GM12864 (cell line): ENCODE measurements around the gene OR4D10.
"Not testable (repeated sequence)": the region's sequence is repeated elsewhere in the genome, so short reads cannot be mapped to it uniquely, and the experiment has no call there.

Experiments
- DNase-seq: peaks from one replicate; pipeline ENCODE4 v3.0.0-alpha.2; 2011; ENCODE audit warnings: low read depth
- H3K4me3 ChIP-seq: 2 replicates; pipeline ENCODE4 v1.5.1; 2011; ENCODE audit warnings: mild to moderate bottlenecking, low read depth, low read length, control low read depth
- CTCF ChIP-seq: IDR thresholded peaks from 2 replicates; pipeline ENCODE4 v1.5.1; 2011; ENCODE audit warnings: low read depth, mild to moderate bottlenecking, moderate library complexity, low read length, control low read depth, inconsistent platforms; ENCODE audit errors: missing control alignments

The OR4D10 gene

DNA sequence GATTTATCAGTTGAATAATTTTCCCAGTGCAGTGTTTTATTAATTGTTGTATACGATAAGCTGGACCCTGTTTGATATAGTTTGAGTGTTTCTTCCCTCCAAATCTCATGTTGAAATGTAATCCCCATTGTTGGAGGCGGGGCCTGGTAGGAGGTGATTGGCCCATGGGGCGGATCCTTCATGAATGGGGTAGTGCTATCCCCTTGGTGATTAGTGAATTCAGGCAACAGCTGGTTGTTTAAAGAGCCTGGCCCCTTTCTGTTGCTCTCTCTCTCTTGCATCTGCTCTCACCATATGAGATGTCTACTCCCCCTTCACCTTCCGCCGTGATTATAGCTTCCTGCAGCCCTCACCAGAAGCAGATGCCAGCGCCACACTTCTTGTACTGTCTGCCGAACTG is 35.3 kb upstream of the OR4D10 start:
- DNase-seq, result no peak
- TF ChIP-seq CTCF, result no peak
- H3K4me3 ChIP-seq, result no peak overlapping the region

GRCh38 chr11:59445624-59446023 is 27.5 kb upstream of the OR4D10 start:
- not testable (repeated sequence) for DNase-seq, H3K4me3 ChIP-seq

DNA sequence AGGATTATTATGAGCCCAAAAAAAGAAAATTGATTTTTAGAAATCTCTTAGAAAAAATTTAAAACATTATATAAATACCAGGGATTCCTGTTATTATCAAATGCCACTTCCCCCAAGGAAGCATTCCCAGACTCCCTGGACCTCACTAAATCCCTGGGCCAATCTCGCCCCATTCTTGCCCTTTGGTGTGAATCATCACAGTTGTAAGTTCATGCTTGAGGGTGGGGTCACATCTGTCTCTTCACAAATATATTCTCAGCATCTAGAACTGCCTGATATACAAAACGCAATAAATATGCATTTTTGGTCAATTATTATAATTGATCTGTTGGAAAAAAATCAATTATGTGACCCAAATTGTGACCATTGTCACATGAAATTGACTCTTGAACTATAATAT is 24.6 kb upstream of the OR4D10 start:
- TF ChIP-seq CTCF, result no peak
- no peak for DNase-seq
- H3K4me3 ChIP-seq, result no peak overlapping the region

- H3K4me3 ChIP-seq, result no peak within 1 kb of the TSS
- DNase-seq, result no peak
- TF ChIP-seq CTCF, result no peak
Measured at GRCh38 chr11:59456661-59457060, 16.5 kb upstream of the OR4D10 start, which contains the start of gene OR4D6. Gene OR4D6, plus strand, starts transcription at chr11:59456961. Its CDS starts 0 bp downstream, at chr11:59456961.

GRCh38 chr11:59459916-59460315 is 13.2 kb upstream of the OR4D10 start:
- no peak for DNase-seq
- H3K4me3 ChIP-seq, result no peak overlapping the region
- no peak for TF ChIP-seq CTCF

DNA sequence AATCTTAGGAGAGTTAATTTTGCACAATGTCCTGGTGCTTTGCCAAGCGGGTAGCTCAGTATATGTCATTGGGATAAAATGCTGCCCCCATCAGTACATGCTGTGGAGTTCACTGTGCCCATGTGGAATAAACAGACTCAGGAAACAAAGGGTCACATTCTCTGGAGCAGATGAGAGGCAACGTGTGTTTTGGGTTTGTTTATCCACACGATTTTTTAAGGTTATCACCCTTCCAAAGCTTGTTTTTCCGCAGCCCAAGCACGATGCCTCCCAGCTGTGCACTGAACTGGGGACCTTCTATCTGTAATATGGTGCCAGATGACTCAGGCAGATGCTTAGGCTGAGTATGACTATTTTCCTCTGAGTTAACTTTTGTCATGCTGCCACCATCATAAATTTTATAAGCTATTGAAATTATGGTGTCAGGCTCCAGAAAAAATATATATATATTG is 9.9 kb upstream of the OR4D10 start:
- no peak for TF ChIP-seq CTCF
- no peak for DNase-seq
- H3K4me3 ChIP-seq, result no peak overlapping the region

DNA sequence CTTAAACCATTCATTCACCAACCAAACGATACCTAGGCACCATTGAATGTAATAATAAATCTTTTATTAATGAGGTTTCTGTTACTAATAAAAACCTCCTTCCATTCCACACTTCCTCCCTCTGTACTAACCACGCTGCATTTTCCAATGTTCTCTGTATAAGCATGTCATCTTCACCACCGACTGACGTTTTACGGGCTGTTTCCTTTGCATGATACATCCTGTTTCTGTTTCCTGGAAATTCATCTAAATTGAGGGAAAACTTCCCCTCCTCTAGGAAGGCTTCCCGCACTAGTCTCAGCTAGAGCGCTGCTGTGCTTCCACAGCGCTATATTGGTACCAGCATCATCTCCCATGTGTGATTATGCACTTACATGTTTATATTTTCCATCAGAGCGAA is 2.1 kb downstream of the OR4D10 start:
- no peak for DNase-seq
- no peak for TF ChIP-seq CTCF
- H3K4me3 ChIP-seq, result no peak overlapping the region

DNA sequence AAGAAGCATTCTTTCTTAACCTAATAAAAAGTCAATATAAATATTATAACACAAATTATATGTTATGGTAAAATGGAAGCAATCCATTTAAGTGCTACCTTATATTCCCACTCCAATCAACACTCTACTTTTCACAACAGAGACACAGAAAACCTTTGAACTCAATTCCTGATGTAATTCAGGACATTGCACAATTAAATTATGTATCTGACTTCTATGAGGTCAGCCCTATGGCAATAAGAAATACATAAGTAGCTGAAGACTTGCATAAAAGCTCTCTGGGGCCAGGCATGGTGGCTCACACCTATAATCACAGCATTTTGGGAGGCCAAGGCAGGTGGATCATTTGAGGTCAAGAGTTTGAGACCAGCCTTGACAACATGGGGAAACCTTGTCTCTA is 6.8 kb downstream of the OR4D10 start:
- no peak for DNase-seq
- no peak overlapping the region for H3K4me3 ChIP-seq
- TF ChIP-seq CTCF, result no peak
